OCI-LY7 (cell line): ENCODE data around the gene PLK2.

Source experiments
- CTCF ChIP-seq: fragments of 200-600 bp; sonication (generic); conservative IDR thresholded peaks from 2 replicates; pipeline ENCODE4 v1.5.1; 2014; ENCODE audit warnings: mild to moderate bottlenecking, antibody characterized with exemption, low read length, moderate library complexity, mixed read lengths
- EZH2phosphoT487 ChIP-seq: fragments of 200-600 bp; sonication (generic); IDR thresholded peaks from 2 replicates; pipeline ENCODE4 v1.6.1; 2018; ENCODE audit warnings: low read depth, borderline replicate concordance, mild to moderate bottlenecking, mixed run types, antibody characterized with exemption, low read length, moderate library complexity, mixed read lengths

GRCh38 chr5:58499231-58499630 is 39.3 kb upstream of the PLK2 start:
- TF ChIP-seq CTCF (no peak), EZH2phosphoT487 (no peak)
